AG20443 (cell line): Measurements from ENCODE around the gene KBTBD12.
"Not testable (repeated sequence)": the region's sequence is repeated elsewhere in the genome, so short reads cannot be mapped to it uniquely, and the experiment has no call there.

Experiments
- DNase-seq: peaks from one replicate; pipeline ENCODE4 v3.0.0; 2012; ENCODE audit warnings: low spot score, mixed read lengths

KBTBD12 gene

DNA sequence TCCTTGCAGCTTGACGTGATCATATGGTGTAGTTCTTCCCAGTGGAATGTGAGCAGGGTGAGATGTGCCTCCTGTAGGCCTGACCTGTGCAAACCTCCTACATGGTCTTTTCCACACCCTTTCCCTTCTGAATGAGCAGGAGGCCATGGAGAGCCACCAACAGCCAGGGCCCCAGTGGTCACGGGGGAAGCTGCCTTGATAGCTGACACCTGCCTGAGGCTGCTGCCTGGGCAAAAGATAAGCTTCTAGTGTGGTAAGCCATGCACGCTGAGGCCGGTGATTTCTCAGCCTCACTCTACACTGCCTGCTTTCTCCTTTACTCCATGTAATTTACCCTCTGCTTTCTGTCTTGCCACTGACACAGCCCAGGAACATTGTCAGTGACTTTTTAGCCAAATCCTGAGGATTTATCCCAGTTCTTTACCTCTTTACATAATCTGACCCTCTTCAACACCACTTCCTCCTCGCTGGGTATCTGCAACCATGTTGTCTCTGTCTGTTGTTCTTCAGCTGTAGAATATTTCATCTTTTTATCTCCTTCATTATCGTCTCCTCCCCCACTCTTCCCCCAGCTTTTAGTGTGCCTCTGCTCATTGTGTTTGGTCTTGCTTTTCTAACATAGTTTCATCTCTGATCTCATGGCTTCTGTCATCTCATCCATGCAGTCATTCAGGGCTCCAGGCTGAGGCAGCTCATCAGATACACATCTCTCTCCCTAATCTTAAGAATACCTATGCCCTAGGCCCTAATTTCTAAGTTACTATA lies 11.2 kb upstream of the KBTBD12 start:
- DNase-seq, result no peak

DNA sequence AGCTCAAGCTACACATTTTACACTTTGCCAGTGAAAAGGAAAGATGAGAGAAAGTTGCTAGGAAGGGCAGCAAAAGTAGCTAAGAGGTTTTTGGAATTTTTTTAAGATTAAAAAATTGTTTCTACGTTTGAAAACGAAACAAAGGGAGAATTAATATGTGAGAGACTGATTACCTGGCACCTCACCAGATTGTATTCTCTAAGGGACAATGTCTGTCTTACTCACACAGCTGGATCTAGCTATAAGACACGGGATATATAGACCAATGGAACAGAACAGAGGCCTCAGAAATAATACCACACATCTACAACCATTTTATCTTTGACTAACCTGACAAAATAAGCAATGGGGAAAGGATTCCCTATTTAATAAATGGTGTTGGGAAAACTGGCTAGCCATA lies 9.5 kb upstream of the KBTBD12 start:
- no peak for DNase-seq

DNA sequence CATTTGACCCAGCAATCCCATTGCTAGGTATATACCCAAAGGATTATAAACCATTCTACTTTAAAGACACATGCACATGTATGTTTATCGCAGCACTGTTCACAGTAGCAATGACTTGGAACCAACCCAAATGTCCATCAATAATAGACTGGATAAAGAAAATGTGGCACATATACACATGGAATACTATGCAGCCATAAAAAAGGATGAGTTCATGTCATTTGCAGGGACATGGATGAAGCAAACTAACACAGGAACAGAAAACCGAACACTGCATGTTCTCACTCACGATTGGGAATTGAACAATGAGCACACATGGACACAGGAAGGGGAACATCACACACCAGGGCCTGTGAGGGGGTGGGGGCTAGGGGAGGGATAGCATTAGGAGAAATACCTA lies 8.4 kb upstream of the KBTBD12 start:
- not testable (repeated sequence) for DNase-seq

- DNase-seq, result no peak
Measured at GRCh38 chr3:127908202-127908601, 6.8 kb upstream of the KBTBD12 start.

DNA sequence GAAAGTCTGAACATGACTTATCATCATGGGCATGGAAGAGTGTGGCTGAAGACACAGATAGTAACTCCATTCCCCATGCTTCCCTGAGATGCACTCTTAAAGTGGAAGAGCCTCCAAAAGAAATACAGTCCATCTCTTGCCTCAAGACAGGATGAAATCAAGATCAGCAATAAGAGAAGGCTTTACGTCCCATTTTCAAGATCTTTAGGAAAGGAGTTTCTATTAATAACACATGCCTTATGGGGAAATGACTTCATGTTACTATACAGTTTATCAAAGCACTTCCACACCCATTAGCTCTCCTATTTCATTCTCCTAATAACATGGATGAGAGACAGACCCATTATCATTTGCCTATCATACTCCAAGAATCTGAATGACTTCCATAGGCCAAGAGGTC lies 6.1 kb upstream of the KBTBD12 start:
- no peak for DNase-seq

DNA sequence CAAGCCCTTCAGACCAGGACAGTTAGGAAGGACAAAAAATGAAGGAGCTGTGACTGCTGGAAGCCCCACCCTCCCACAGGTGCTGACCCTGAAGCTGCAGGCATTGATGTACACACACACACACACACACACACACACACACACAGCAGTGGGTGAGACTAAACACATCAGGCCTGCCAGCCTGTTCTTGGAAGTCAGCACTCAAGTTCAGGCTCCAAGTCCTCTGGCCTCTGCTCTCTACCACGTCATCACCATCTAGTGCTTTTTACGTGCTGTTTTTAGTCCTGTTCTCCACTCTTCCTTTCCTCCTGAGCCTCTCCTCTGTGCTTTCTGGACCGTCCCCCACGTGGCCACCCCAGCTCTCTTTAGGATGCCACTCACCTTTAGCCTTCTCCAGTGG lies 5.4 kb upstream of the KBTBD12 start:
- no peak for DNase-seq

DNA sequence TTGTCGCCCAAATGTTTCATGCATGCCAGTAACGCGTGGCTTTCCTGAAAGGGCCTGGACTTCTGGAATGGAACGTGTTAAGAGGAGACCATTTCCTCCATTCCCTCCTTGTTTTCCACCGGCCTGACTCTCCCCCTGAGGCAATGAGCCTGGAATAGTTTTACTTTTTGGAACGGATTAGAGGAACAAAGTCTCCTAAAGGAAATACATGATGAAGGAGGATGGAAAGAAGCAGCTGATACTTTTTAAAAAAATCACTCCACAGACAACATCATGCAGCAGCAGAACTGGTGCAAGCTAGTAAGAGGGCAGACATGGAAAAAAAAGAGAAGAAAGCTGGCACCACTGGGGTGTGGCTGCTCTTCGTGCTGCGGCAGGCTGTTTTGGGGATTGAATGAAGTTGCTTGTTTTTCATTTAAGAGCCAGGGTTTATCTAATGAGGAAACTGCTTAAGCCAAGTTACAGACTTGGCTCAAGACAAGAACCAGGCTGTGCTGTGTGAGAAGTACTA lies 3.6 kb upstream of the KBTBD12 start:
- DNase-seq, result peak; percentile 30

- not testable (repeated sequence) for DNase-seq
Measured at GRCh38 chr3:127913841-127914240, 1.2 kb upstream of the KBTBD12 start.

- DNase-seq, result no peak
Measured at GRCh38 chr3:127914584-127914983, 448 bp upstream of the KBTBD12 start.

DNA sequence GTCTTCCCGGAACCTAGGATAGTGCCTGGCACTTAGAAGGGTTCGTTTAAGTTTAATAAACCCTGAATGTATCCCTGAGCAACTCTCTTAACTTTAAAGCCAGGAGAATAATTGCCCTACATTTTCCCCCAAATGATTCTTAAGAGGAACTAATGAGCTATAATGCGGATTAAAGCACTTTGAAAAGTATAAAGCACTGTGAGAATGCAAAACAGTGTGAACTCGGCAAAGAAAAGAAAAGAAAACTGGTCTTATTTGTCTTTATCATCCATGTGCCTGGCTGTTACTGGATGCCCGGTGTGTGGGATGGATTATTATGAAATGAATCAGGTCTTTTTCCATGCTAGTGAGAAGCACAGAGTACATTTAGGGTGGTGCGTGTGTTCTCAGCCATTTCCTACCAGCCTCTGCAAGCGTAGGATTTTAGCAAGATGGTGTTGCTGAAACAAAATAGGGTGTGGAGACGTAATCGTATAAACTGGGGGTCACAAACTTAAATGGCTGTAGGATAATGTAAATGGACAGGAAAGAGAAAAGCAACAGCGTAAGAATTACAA lies 983 bp downstream of the KBTBD12 start:
- no peak for DNase-seq

- no peak for DNase-seq
Measured at GRCh38 chr3:127920738-127921137, 5.7 kb downstream of the KBTBD12 start.

DNA sequence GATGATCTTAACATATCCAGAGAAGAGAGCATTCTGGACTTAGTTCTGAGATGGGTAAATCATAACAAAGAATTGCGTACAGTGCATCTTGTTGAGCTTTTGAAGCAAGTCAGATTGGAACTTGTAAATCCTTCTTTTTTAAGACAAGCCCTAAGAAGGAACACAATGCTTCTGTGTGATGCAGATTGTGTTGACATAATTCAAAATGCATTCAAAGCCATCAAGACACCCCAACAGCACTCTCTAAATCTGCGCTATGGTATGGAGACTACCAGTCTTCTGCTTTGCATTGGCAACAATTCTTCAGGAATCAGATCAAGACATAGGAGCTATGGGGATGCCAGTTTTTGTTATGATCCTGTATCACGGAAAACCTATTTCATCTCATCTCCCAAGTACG lies 8.6 kb downstream of the KBTBD12 start:
- DNase-seq, result no peak

GRCh38 chr3:127925384-127925783 lies 10.4 kb downstream of the KBTBD12 start:
- no peak for DNase-seq

GRCh38 chr3:127927829-127928604 lies 13.0 kb downstream of the KBTBD12 start:
- DNase-seq, result no peak

DNA sequence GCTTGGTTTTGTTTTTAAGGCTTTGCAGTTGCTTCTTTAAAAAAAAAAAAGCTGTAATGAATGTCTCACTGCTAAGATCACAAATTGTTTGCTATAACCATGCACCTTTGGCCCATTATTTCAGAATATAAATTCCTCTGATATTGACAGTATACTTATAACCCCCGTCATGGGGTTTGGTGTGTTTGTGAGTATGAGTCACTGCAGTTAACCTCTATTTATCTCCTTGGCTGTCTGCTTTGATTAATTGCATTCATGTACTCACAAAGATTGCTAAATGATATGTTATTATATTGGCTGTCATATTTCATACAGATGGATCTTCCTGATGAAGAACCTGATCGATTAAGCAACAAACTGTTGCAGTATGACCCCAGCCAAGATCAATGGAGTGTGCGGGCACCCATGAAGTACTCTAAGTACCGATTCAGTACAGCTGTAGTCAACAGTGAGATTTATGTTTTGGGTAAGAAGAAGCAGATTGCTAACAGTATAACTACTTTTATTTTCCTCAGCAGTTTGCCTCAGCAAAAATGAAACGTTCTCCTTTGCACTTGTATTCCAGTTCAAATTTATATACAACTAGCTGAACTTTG lies 14.9 kb downstream of the KBTBD12 start:
- DNase-seq, result no peak

DNA sequence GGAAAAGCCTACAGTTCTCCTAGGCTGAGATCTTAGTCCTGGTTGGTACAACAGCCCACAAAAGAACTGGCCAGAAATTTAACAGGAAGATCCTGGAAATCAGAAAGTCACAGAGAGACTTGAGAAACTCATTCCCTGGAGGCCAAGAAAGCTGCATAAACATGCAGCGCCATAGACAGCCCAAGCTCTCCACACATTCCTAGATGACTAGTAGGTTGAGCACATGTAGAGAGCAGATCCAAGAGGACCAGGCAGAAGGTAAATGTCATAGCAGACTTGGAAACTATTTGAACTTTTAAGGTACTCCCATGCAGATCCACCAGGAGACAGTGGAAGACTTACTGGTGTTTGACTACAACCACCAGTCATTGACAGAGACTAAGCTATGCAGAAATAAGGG lies 18.4 kb downstream of the KBTBD12 start:
- no peak for DNase-seq

- DNase-seq, result no peak
Measured at GRCh38 chr3:127938800-127939199, 23.8 kb downstream of the KBTBD12 start.

DNA sequence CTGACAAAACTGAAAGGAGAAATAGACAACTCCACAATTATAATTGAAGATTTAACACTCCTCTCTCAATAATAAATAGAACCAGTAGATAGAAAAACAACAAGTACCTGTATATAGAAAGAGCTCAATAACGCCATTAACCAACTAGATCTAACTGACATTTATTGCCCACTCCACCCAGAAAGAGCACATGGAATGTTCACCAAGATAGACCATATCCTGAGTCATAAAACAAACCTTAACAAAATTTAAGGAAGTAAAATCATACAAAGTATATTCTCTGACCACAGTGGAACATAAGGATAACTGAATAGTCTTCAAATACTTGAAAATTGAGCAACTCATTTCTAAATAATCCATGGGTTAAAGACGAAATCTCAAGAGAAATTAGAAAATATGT lies 25.1 kb downstream of the KBTBD12 start:
- no peak for DNase-seq

DNA sequence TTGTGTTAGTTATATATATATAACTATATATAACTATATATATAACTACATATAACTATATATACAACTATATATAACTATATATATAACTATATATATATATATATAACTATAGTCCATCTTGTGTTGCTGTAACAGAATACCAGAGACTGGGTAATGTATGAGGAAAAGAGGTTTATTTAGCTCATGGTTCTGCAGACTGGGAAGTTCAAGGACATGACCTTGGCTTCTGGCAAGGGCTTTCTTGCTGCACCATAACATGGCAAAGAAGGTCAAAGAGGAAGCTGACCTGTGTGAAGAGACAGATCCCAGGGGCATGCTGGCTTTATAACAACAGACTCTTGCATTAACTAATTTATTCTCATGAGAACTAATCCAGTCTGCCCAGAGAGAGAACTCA lies 27.6 kb downstream of the KBTBD12 start:
- no peak for DNase-seq

DNA sequence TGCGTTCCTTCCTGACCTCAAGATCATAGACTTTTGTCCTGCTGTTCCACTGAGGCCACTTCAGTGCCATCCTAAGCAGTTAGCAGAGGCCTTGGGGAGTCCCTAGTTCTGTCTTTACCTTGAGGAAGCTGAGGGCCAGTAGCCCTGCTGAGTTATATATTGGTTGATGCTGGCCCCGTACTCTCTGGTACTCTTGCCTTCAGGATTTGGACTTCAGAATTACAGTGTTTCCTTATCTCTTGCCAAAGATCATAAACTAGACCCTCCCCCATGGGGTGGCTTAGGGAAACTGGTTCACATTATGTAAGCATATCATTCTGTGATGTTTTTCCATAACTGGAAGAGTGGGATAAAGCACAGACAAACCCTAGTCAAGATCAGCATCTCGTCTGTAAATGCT lies 33.2 kb downstream of the KBTBD12 start:
- DNase-seq, result no peak

DNA sequence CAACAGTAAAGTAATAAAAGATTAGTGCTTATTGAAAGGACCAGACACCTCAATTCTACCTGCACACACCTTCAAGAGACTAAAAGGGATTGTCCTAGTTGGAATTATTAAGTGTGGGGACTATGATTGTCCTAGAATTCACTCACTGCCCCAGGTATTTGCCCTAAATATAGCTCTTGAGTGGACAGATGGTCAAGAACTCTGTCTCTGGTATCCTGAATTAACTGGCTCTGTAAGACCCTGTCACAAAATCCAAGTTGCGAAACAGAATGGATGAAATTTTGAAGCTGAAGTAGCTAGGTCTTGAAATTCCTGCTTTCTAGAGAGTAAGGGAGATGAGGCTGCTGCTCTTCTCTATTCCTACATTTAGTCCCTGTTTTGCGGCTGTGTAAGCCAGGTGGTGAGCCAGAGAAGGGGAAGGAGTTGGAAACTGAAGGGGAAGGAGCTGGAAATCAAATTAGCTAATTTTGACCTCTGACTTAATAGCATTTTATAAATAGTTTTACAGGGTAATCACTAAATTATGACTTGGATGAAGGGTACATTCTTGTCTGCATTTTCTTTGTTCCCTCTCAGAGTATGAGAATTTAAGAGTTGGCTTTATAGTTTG lies 34.5 kb downstream of the KBTBD12 start:
- DNase-seq, result peak; percentile 20

GRCh38 chr3:127951276-127951675 lies 36.2 kb downstream of the KBTBD12 start:
- peak; percentile 68 for DNase-seq
